HEK293 (cell line): ENCODE results near the gene ALOX12.

ENCODE experiments used
- GLIS1 ChIP-seq: fragments of 450-650 bp; formaldehyde crosslinking; IDR thresholded peaks from 2 replicates; pipeline ENCODE4 v1.5.1; 2016; ENCODE audit warnings: missing biosample characterization, missing genetic modification characterization
- KLF1 ChIP-seq: fragments of 450-650 bp; formaldehyde crosslinking; IDR thresholded peaks from 2 replicates; pipeline ENCODE4 v1.5.1; 2016; ENCODE audit warnings: missing biosample characterization, missing genetic modification characterization
- KLF10 ChIP-seq: fragments of 450-650 bp; IDR thresholded peaks from 2 replicates; pipeline ENCODE4 v1.5.1; 2018; ENCODE audit warnings: missing biosample characterization, mild to moderate bottlenecking, missing genetic modification characterization
- KLF16 ChIP-seq: fragments of 450-650 bp; formaldehyde crosslinking; IDR thresholded peaks from 2 replicates; pipeline ENCODE4 v1.5.1; 2017; ENCODE audit warnings: missing biosample characterization, missing genetic modification characterization
- KLF7 ChIP-seq: fragments of 450-650 bp; formaldehyde crosslinking; IDR thresholded peaks from 2 replicates; pipeline ENCODE4 v1.5.1; 2016; ENCODE audit warnings: missing biosample characterization, missing genetic modification characterization, borderline replicate concordance
- KLF8 ChIP-seq: fragments of 450-650 bp; formaldehyde crosslinking; IDR thresholded peaks from 2 replicates; pipeline ENCODE4 v1.5.1; 2016; ENCODE audit warnings: missing biosample characterization, missing genetic modification characterization
- OSR2 ChIP-seq: fragments of 450-650 bp; formaldehyde crosslinking; IDR thresholded peaks from 2 replicates; pipeline ENCODE4 v1.5.1; 2016; ENCODE audit warnings: missing biosample characterization, missing genetic modification characterization
- PRDM1 ChIP-seq: fragments of 450-650 bp; formaldehyde crosslinking; IDR thresholded peaks from 2 replicates; pipeline ENCODE4; 2016; ENCODE audit warnings: missing biosample characterization, missing genetic modification characterization
- SP2 ChIP-seq: fragments of 450-650 bp; formaldehyde crosslinking; IDR thresholded peaks from 2 replicates; pipeline ENCODE4 v1.5.1; 2016; ENCODE audit warnings: missing biosample characterization, missing genetic modification characterization
- SP3 ChIP-seq: fragments of 450-650 bp; formaldehyde crosslinking; IDR thresholded peaks from 2 replicates; pipeline ENCODE4 v1.5.1; 2016; ENCODE audit warnings: missing biosample characterization, missing genetic modification characterization
- ZBTB17 ChIP-seq: fragments of 450-650 bp; formaldehyde crosslinking; IDR thresholded peaks from 2 replicates; pipeline ENCODE4 v1.5.1; 2016; ENCODE audit warnings: missing biosample characterization, missing genetic modification characterization
- ZFHX2 ChIP-seq: fragments of 450-650 bp; formaldehyde crosslinking; conservative IDR thresholded peaks from 2 replicates; pipeline ENCODE4 v1.5.1; 2016; ENCODE audit warnings: missing biosample characterization, missing genetic modification characterization
- ZFP37 ChIP-seq: fragments of 450-650 bp; formaldehyde crosslinking; IDR thresholded peaks from 2 replicates; pipeline ENCODE4 v1.5.1; 2016; ENCODE audit warnings: missing biosample characterization, missing genetic modification characterization
- ZFP69B ChIP-seq: fragments of 450-650 bp; formaldehyde crosslinking; IDR thresholded peaks from 2 replicates; pipeline ENCODE4 v1.5.1; 2016; ENCODE audit warnings: missing biosample characterization, missing genetic modification characterization
- ZNF248 ChIP-seq: fragments of 450-650 bp; formaldehyde crosslinking; IDR thresholded peaks from 2 replicates; pipeline ENCODE4 v1.5.1; 2017; ENCODE audit warnings: missing biosample characterization, missing genetic modification characterization
- ZNF391 ChIP-seq: fragments of 450-650 bp; formaldehyde crosslinking; IDR thresholded peaks from 2 replicates; pipeline ENCODE4 v1.5.1; 2016; ENCODE audit warnings: low read depth, missing biosample characterization, missing genetic modification characterization, borderline replicate concordance
- ZNF423 ChIP-seq: fragments of 450-650 bp; formaldehyde crosslinking; IDR thresholded peaks from 2 replicates; pipeline ENCODE4 v1.5.1; 2016; ENCODE audit warnings: missing biosample characterization, missing genetic modification characterization
- ZNF433 ChIP-seq: fragments of 450-650 bp; formaldehyde crosslinking; IDR thresholded peaks from 2 replicates; pipeline ENCODE4 v1.5.1; 2016; ENCODE audit warnings: missing biosample characterization, missing genetic modification characterization, low read depth
- ZNF560 ChIP-seq: fragments of 450-650 bp; formaldehyde crosslinking; IDR thresholded peaks from 2 replicates; pipeline ENCODE4 v1.5.1; 2017; ENCODE audit warnings: missing biosample characterization, missing genetic modification characterization, borderline replicate concordance
- ZNF837 ChIP-seq: fragments of 450-650 bp; formaldehyde crosslinking; IDR thresholded peaks from 2 replicates; pipeline ENCODE4 v1.5.1; 2016; ENCODE audit warnings: missing biosample characterization, missing genetic modification characterization
- ZNF843 ChIP-seq: fragments of 450-650 bp; formaldehyde crosslinking; IDR thresholded peaks from 2 replicates; pipeline ENCODE4 v1.5.1; 2016; ENCODE audit warnings: missing biosample characterization, missing genetic modification characterization
- TF ChIP-seq, protein P1 (sequence below): fragments of 450-650 bp; formaldehyde crosslinking; conservative IDR thresholded peaks from 2 replicates; pipeline ENCODE4 v1.5.1; 2016; ENCODE audit warnings: low read depth, missing biosample characterization, missing genetic modification characterization
- TF ChIP-seq, protein P2 (sequence below): fragments of 450-650 bp; formaldehyde crosslinking; IDR thresholded peaks from 2 replicates; pipeline ENCODE4 v1.5.1; 2016; ENCODE audit warnings: missing biosample characterization, missing genetic modification characterization
- TF ChIP-seq, protein P3 (sequence below): fragments of 450-650 bp; formaldehyde crosslinking; IDR thresholded peaks from 2 replicates; pipeline ENCODE4 v1.5.1; 2016; ENCODE audit warnings: missing biosample characterization, missing genetic modification characterization
- TF ChIP-seq, protein P4 (sequence below): fragments of 450-650 bp; formaldehyde crosslinking; IDR thresholded peaks from 2 replicates; pipeline ENCODE4 v1.5.1; 2016; ENCODE audit warnings: missing biosample characterization, missing genetic modification characterization
- TF ChIP-seq, protein P5 (sequence below): fragments of 450-650 bp; formaldehyde crosslinking; IDR thresholded peaks from 2 replicates; pipeline ENCODE4 v1.5.1; 2017; ENCODE audit warnings: missing biosample characterization, missing genetic modification characterization

The ALOX12 gene

DNA sequence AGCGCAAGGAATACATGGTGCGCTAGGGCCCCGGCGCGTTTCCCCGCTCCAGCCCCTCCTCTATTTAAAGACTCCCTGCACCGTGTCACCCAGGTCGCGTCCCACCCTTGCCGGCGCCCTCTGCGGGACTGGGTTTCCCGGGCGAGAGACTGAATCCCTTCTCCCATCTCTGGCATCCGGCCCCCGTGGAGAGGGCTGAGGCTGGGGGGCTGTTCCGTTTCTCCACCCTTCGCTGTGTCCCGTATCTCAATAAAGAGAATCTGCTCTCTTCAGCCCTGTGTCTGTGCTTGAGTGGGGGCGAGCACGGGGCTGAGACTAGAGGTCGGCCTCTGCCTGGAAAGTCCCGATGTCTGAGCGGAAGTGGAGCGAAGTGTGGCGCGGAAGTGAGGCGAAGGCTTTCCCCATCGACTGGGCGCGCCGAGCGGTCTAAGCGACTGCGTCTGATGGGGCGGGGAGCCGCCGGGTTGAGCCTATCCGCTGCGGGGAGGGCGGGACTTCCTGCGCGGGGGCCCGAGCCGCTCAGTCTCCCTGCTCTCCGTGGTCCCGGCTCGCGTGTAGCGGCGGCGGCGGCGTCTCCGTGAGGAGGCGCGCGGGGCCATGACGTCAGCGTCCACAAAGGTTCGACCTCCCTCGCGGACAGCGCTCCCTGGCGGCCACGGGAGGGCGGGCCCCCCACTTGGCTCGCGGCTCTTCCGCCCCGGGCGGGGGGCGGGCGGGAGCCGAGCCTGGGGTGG, 18.6 kb downstream of the ALOX12 start (continued):
- TF ChIP-seq, protein P1, sequence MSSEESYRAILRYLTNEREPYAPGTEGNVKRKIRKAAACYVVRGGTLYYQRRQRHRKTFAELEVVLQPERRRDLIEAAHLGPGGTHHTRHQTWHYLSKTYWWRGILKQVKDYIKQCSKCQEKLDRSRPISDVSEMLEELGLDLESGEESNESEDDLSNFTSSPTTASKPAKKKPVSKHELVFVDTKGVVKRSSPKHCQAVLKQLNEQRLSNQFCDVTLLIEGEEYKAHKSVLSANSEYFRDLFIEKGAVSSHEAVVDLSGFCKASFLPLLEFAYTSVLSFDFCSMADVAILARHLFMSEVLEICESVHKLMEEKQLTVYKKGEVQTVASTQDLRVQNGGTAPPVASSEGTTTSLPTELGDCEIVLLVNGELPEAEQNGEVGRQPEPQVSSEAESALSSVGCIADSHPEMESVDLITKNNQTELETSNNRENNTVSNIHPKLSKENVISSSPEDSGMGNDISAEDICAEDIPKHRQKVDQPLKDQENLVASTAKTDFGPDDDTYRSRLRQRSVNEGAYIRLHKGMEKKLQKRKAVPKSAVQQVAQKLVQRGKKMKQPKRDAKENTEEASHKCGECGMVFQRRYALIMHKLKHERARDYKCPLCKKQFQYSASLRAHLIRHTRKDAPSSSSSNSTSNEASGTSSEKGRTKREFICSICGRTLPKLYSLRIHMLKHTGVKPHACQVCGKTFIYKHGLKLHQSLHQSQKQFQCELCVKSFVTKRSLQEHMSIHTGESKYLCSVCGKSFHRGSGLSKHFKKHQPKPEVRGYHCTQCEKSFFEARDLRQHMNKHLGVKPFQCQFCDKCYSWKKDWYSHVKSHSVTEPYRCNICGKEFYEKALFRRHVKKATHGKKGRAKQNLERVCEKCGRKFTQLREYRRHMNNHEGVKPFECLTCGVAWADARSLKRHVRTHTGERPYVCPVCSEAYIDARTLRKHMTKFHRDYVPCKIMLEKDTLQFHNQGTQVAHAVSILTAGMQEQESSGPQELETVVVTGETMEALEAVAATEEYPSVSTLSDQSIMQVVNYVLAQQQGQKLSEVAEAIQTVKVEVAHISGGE (tag by site-specific recombination): peak; percentile 89
- TF ChIP-seq ZNF433 (no peak), PRDM1 (tag by site-specific recombination) (peak; percentile 37; the same call in 1 of the 2 replicates), SP3 (tag by site-specific recombination) (peak; percentile 75), KLF8 (peak; percentile 83; the same call in 1 of the 2 replicates), ZNF843 (no peak; the same call in 1 of the 2 replicates), ZNF248 (tag by site-specific recombination) (no peak), KLF10 (peak; percentile 76), ZNF837 (no peak), ZFP69B (0 out of 2 replicates have a peak, but pooled peaks have one; percentile 50), ZBTB17 (peak; percentile 98), KLF7 (no peak), OSR2 (tag by site-specific recombination) (no peak), ZFHX2 (tag by site-specific recombination) (no peak), GLIS1 (tag by site-specific recombination) (peak; percentile 91), KLF16 (tag by site-specific recombination) (0 out of 2 replicates have a peak, but pooled peaks have one; percentile 7), ZNF391 (tag by site-specific recombination) (0 out of 2 replicates have a peak, but pooled peaks have one; percentile 6), SP2 (tag by site-specific recombination) (peak; percentile 94), ZNF423 (peak; percentile 50; the same call in 1 of the 2 replicates), KLF1 (tag by site-specific recombination) (peak; percentile 42; the same call in 1 of the 2 replicates), ZNF560 (0 out of 2 replicates have a peak, but pooled peaks have one; percentile 54), ZFP37 (0 out of 2 replicates have a peak, but pooled peaks have one; percentile 36)
- TF ChIP-seq, protein P2, sequence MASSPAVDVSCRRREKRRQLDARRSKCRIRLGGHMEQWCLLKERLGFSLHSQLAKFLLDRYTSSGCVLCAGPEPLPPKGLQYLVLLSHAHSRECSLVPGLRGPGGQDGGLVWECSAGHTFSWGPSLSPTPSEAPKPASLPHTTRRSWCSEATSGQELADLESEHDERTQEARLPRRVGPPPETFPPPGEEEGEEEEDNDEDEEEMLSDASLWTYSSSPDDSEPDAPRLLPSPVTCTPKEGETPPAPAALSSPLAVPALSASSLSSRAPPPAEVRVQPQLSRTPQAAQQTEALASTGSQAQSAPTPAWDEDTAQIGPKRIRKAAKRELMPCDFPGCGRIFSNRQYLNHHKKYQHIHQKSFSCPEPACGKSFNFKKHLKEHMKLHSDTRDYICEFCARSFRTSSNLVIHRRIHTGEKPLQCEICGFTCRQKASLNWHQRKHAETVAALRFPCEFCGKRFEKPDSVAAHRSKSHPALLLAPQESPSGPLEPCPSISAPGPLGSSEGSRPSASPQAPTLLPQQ: peak; percentile 80
- TF ChIP-seq, protein P3, sequence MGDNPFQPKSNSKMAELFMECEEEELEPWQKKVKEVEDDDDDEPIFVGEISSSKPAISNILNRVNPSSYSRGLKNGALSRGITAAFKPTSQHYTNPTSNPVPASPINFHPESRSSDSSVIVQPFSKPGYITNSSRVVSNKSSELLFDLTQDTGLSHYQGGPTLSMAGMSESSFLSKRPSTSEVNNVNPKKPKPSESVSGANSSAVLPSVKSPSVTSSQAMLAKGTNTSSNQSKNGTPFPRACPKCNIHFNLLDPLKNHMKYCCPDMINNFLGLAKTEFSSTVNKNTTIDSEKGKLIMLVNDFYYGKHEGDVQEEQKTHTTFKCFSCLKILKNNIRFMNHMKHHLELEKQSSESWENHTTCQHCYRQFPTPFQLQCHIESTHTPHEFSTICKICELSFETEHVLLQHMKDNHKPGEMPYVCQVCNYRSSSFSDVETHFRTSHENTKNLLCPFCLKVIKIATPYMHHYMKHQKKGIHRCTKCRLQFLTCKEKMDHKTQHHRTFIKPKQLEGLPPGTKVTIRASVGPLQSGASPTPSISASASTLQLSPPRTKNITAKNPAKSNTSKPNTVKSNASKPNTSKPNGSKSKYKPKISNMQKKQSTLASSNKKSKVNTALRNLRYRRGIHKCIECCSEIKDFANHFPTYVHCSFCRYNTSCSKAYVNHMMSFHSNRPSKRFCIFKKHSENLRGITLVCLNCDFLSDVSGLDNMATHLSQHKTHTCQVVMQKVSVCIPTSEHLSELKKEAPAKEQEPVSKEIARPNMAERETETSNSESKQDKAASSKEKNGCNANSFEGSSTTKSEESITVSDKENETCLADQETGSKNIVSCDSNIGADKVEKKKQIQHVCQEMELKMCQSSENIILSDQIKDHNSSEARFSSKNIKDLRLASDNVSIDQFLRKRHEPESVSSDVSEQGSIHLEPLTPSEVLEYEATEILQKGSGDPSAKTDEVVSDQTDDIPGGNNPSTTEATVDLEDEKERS (tag by site-specific recombination): no peak
- TF ChIP-seq, protein P4, sequence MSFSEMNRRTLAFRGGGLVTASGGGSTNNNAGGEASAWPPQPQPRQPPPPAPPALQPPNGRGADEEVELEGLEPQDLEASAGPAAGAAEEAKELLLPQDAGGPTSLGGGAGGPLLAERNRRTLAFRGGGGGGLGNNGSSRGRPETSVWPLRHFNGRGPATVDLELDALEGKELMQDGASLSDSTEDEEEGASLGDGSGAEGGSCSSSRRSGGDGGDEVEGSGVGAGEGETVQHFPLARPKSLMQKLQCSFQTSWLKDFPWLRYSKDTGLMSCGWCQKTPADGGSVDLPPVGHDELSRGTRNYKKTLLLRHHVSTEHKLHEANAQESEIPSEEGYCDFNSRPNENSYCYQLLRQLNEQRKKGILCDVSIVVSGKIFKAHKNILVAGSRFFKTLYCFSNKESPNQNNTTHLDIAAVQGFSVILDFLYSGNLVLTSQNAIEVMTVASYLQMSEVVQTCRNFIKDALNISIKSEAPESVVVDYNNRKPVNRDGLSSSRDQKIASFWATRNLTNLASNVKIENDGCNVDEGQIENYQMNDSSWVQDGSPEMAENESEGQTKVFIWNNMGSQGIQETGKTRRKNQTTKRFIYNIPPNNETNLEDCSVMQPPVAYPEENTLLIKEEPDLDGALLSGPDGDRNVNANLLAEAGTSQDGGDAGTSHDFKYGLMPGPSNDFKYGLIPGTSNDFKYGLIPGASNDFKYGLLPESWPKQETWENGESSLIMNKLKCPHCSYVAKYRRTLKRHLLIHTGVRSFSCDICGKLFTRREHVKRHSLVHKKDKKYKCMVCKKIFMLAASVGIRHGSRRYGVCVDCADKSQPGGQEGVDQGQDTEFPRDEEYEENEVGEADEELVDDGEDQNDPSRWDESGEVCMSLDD (tag by site-specific recombination): peak; percentile 60; the same call in 1 of the 2 replicates
- TF ChIP-seq, protein P5, sequence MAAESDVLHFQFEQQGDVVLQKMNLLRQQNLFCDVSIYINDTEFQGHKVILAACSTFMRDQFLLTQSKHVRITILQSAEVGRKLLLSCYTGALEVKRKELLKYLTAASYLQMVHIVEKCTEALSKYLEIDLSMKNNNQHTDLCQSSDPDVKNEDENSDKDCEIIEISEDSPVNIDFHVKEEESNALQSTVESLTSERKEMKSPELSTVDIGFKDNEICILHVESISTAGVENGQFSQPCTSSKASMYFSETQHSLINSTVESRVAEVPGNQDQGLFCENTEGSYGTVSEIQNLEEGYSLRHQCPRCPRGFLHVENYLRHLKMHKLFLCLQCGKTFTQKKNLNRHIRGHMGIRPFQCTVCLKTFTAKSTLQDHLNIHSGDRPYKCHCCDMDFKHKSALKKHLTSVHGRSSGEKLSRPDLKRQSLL (tag by site-specific recombination): peak; percentile 57; the same call in 1 of the 2 replicates
